ENCODE results near the gene ARL6IP1.
"Not testable (repeated sequence)": the region's sequence is repeated elsewhere in the genome, so short reads cannot be mapped to it uniquely, and the experiment has no call there.

The ARL6IP1 gene

GRCh38 chr16:18742870-18743269 lies 58.5 kb downstream of the ARL6IP1 start:
- not testable (repeated sequence) for H3K9ac ChIP-seq (ENCODE audit: low read length); H3K4ac ChIP-seq (ENCODE audit: low read depth, low read length); H2AK5ac ChIP-seq (ENCODE audit: low read length); H3K27ac ChIP-seq (ENCODE audit: low read depth, low read length); H3K56ac ChIP-seq (ENCODE audit: low read length); DNase-seq; H4K5ac ChIP-seq (ENCODE audit: low read length); H3K79me1 ChIP-seq (ENCODE audit: low read length); H3K27me3 ChIP-seq (ENCODE audit: insufficient read depth, low read length, poor library complexity); H3K79me2 ChIP-seq (ENCODE audit: control insufficient read depth, insufficient read depth, low read length); H4K8ac ChIP-seq (ENCODE audit: low read depth, low read length); H3K18ac ChIP-seq (ENCODE audit: low read length); H3K23ac ChIP-seq (ENCODE audit: low read length); H2BK120ac ChIP-seq (ENCODE audit: low read depth, low read length); H3K4me1 ChIP-seq (ENCODE audit: control insufficient read depth, low read depth, low read length); H2BK5ac ChIP-seq (ENCODE audit: low read length); H3K36me3 ChIP-seq (ENCODE audit: control insufficient read depth, insufficient read depth, low read length); H3K4me2 ChIP-seq (ENCODE audit: low read length); H3K4me3 ChIP-seq (ENCODE audit: low read length); H2BK15ac ChIP-seq (replicated peaks; ENCODE audit: low read depth)
- no CpG with 5 or more reads among the region's 8 CpGs for WGBS (ENCODE audit: extremely low coverage, insufficient coverage, low lambda C conversion rate)

Measured in mesendoderm (in vitro differentiated cells).